NCI-H2171 treated with DMSO at 0.1 percent for 48 hours (cell line): Measurements from ENCODE around the gene SBF2.

Experiments used
- DNase-seq: peaks from one replicate; lab custom pipeline; 2025; lab: John Stamatoyannopoulos, UW

Gene SBF2

DNA sequence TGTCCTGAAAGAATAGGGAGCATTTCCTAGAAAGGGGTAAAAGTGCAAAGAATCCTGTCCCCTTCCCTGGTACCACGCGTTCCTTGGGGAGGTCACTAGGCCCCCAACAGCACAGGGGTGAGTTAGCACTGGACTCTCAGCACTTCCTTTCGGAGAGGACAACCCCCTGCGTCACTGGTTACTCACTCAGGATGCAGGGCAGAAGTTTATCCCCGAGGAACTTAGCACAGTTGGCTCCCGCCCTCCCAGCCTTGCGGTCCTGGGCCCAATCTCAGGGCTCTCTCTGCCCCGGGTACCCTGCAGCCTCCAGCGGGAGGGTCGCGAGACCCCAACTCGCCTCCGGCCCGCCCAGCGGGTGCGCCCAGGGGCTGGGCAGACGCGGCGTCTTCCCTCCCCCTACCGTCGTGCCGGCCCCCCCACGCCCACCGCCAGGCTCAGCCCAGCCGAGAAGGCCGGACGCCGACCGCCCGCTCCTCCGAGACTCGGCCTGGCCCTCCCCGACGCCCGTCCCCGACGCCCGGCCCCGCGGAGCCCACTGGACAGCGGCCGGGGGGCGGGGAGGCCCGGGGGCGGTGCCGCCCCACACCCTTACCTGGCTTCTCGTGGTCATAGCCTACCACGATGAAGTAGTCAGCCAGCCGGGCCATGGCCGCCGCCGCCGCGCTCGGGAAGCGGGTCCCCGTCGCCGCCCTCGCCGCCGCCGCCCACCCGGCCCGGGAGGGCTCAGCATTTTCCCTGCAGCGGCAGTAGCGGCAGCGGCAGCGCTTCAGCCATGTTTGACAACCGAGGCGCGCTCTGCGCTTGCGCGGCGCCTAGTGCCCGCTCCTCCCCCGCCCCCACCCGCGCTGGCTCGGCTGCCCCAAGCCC, at the start of gene SBF2:
Gene SBF2 (minus strand): TSS at position 797 of the 867 bp plus-strand sequence. CDS start 150 bp downstream, at position 647.
- DNase-seq = peak; percentile 47

- no peak for DNase-seq
Observed at GRCh38 chr11:10338287-10338686, 44.3 kb upstream of the SBF2 start.

GRCh38 chr11:10333490-10333889, 39.5 kb upstream of the SBF2 start:
- DNase-seq = no peak

DNA sequence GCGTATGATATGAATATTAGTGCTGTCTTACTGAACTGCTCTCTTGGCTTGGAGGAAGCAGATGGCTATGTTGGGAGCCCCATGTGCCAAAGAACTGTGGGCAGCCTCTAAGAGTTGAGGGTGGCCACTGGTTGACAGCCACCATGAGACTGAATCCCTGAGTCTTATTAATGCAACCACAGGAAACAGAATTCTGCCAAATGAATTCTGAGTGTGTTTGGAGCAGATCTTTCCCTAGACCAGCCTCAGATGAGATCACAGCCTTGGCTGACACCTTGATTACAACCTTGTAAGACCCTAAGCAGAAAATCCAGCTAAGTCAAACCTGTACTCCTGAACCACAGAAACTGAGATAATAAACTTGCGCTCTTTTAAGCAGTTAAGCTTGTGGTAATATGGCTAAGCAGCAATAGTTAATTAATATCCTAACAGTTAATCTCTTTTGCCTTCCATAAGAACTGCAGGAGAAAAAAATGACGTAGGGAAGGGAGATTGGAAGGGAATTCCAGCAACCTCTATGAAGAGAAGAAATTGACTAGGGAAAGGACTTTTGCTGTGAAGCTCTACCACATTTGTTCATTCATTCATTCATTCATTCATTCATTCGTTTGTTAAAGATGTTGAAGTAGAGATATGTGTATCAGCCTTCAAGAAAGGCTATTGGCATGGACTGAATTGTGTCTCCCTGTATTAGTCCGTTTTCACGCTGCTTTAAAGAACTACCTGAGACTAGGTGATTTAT, 37.7 kb upstream of the SBF2 start:
- DNase-seq = no peak

GRCh38 chr11:10329935-10330334, 35.9 kb upstream of the SBF2 start:
- DNase-seq = no peak

DNA sequence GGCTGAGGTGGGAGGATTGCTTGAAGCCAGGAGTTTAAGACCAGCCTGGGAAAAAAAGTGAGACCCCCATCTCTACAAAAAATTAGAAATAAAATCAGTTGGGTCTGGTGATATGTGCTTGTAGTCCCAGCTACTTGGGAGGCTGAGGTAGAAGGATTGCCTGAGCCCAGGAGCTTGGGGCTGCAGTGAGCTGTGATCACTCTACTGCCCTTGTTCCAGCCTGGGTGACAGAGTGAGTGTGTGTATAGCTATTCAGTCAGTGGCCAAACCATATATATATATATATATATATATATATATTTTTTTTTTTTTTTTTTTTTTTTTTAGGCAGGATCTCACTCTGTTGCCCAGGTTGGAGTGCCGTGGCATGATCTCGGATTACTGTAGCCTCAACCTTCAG, 35.3 kb upstream of the SBF2 start:
- DNase-seq = no peak

GRCh38 chr11:10328314-10329098, 34.5 kb upstream of the SBF2 start:
- no peak for DNase-seq

GRCh38 chr11:10327254-10327653, 33.2 kb upstream of the SBF2 start:
- no peak for DNase-seq

DNA sequence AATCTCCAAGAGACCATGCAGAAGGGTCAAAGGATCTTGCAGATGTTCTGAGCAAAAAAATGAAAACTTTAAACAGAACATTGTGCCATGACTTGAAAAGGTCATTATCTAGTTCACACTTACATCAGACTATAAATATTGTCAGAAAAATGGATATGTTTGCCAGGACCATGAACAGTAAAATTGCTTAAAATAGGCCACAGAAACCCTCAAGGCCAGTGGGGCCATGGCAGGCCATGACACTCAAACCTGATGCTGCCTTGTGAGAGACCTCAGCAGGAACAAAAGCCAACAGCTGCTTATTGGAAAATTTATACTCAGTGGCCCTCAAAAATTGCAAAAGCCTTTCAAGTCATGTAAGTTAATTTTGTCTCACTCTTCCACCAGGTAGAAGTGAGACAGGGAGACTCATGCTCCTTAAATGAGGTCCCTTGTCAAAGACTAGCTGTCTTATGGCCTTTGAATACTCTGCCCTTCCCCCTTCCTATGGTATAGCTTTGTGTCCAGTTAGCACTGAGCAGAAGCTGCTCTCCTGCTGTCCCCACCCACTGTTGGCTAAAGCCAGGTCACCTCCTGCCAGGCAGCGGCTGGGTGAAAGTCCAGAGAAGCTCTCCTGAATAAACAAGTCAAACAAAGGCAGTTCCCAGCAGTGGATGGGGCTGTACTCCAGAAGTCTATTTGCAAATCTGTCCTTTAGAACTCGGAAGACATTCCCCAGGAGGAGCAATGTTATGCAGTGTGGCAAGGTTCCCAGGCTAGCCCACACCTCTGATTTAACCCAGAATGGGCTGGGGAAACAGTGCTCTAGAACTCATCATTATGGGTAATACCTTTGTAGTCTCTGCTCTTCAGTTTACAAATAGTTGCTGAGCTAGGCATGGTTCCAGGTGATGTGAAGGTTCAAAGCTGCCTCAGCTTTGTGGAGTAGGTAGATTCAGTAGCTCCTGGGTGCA, 32.3 kb upstream of the SBF2 start:
- DNase-seq = no peak

GRCh38 chr11:10325277-10326011, 31.4 kb upstream of the SBF2 start:
- DNase-seq = no peak

DNA sequence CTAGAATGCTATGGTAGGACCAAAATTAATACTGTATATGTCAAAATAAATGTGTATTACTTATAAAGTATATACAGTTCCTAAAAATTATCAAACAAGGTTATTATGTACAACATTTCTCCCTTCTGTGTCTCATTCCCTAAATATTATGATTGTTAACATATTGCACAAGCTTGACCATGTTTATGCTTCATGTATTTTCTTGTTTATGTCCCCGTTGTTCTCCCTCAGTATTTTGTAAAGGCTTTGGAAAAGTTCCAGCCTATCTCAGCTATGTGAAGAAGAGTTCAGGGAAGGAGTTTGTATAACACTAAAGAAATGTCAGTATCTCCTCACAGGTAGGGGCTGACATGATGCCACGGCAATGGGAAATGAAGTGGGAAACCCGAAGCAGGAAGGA, 30.5 kb upstream of the SBF2 start:
- DNase-seq = no peak

GRCh38 chr11:10323793-10324170, 29.8 kb upstream of the SBF2 start:
- no peak for DNase-seq

- DNase-seq = peak; percentile 34
Observed at GRCh38 chr11:10322830-10323792, 29.1 kb upstream of the SBF2 start.

DNA sequence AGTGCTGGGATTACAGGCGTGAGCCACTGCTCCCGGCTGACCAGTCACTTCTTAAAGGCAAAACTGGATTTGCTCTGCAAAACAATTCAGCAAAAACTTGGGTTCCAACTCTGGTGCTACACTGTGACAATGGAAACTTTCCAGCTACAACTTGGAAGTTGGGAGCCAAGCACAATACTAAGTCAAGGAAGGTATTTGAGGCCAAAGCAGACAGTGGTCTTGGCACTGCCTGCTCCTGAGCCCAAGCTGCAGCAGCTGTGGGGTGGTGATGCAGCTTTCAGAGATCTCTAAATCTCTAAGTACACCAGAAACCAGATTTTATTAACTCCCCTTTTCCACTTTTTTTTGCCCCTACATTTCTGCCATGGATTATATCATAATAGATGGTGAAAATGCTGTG, 28.4 kb upstream of the SBF2 start:
- DNase-seq = no peak

DNA sequence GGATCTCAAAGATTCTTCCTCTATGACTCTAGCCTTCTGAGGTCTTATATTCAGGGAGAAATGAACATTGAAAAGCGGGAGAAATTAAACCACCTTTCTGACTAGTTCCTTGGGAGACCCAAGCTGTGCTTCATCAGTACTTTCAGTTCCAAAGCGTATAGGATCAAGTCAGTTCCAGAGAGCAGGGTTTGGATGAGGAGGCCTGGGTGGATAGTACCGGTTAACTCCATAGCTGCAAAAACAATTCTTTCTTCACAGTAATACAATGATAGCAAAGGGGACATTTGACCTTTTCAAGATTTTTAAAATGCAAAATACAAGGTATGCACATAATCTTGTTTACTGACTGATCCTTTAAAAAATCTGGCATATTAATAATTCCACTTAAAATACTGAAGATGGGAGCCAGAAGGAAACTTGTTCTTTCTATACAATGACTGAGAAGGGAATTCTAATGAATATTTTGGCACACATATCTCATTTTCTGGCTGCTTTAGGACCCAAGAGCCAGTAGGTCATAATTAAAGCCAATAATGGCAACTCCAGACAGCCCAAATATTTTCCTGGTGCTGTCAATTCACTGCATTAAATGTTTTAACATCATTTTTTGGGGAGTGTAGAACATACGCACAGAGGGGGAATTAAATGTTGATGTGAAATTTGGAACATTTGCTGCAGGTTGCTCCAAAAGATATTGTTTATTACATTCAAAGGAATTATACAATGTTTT, 26.9 kb upstream of the SBF2 start:
- no peak for DNase-seq

DNA sequence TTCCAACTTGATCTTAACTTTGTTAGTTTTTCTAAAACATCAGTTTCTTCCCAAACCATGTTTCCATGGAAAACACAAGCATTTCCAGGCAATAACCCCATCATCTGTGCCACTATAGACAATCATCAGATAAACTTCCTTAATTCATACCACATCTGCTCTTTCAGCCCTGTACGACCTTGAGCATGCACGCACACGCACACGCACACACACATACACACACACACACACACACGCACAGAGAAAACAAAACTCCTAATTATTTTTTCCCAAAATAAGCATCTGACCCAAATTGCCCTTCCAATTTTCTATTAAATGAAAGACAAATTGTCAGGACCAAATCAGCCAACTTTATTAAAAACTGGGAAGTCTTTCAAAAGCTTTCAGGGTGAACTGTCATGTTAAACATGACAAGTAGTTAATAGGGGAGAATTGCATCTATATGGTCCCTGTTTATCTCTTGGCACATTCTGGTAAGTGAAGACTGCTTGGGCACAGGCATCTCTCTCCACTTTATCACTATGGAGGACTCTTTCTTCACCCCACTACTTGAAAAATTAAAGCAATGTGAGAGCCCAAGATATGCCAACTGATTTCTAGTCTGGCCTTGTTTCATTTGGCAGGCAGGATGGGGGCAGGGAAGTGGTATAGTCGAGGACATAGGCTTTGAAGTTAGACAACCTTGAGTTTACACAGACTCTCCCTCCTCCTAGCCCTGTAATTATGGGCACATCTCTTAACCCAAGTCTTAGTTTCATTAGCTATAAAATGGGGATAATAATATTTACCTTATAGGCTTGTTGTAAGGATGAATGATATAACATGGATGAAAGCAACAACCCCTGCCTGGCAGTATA, 25.9 kb upstream of the SBF2 start:
- no peak for DNase-seq

DNA sequence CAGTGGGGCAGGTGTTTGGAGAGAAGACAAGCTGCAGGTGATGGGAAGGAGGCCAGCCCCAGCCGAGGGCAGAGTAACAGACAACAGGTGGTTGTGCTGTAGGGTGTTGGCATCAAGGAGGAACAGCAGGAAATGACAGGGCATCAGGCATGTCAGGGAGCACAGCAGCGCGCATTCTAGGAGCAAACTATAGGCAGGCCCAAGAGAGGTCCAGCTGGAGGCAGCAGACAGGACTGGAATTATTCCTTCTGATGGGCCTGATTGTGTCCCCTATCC, 24.4 kb upstream of the SBF2 start:
- DNase-seq = peak; percentile 13
